ENCODE data around the gene CHST12. TPM values are rescaled to one million over a fixed set of nuclear protein-coding genes. Genes with fewer than 3 reads are reported as not detected.

CHST12 gene
- total RNA-seq, 1 donor from 2014 or later = 29.2 TPM

DNA sequence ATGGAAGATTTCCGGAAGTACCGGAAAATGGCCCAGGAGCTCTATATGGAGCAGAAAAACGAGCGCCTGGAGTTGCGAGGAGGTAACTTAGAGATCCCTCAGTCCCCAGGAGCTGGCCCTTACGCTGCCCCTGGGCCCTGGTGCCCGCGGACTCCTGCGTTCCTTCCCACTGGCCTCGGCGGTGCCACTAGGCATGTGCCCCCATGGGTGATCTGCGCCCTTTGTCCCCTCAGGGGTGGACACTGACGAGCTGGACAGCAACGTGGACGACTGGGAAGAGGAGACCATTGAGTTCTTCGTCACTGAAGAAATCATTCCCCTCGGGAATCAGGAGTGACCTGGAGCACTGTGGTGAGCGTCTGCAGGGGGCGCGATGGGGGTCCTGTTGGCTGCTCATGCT is 24.2 kb upstream of the CHST12 start:
- intact Hi-C loops (cut with DNase I) = no loop called here
- Histone ChIP-seq H3K4me1 (no peaks in the 10 kb centered on the region), H3K27ac (no peak overlapping the region), H3K9me3 (no peaks in the 10 kb centered on the region), H3K36me3 (peaks cover 79% of the 10 kb centered on the region), H3K4me3 (no peak overlapping the region), H3K27me3 (ENCODE audit: low read depth) (no peaks in the 10 kb centered on the region)
- ATAC-seq (no peak), DNase-seq (no peak)
- TF ChIP-seq, protein P1, sequence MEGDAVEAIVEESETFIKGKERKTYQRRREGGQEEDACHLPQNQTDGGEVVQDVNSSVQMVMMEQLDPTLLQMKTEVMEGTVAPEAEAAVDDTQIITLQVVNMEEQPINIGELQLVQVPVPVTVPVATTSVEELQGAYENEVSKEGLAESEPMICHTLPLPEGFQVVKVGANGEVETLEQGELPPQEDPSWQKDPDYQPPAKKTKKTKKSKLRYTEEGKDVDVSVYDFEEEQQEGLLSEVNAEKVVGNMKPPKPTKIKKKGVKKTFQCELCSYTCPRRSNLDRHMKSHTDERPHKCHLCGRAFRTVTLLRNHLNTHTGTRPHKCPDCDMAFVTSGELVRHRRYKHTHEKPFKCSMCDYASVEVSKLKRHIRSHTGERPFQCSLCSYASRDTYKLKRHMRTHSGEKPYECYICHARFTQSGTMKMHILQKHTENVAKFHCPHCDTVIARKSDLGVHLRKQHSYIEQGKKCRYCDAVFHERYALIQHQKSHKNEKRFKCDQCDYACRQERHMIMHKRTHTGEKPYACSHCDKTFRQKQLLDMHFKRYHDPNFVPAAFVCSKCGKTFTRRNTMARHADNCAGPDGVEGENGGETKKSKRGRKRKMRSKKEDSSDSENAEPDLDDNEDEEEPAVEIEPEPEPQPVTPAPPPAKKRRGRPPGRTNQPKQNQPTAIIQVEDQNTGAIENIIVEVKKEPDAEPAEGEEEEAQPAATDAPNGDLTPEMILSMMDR (IDR thresholded peaks at IDR 0.05) = no peak

DNA sequence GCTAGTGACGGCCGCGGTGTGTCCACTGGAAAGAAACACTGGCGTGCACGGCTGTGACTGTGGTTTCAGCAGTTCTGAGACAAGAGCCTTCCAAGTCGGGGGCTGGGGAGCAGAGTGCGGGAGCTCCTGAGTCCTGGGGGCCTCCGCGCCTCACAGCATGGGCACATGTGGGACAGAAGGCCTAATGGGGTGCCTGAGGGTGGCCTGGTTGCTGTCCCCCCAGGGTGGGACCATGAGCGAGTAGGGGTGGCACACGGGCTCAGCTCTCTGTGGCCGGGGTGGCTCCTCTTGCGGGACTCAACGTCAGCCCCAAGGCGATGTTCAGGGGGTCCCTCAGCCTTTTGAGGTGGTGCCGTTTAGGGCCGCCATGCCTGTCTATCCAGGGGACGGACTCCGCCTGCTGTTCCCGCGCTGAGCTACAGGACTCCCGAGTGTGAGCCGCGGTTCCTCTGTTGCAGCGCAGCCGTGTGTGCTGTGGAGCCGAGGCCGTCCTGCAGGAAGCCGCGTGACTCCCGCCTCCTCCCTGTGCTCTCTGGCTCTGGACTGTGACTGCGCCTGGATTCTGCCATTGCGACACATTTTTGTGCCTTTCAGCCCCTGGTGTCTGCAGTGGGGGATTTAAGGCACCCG is 23.5 kb upstream of the CHST12 start:
- H3K27me3 ChIP-seq (ENCODE audit: low read depth) = no peaks in the 10 kb centered on the region
- TF ChIP-seq, protein P1 (IDR thresholded peaks at IDR 0.05) = no peak
- H3K27ac ChIP-seq = no peak overlapping the region
- ATAC-seq (no peak), DNase-seq (no peak)
- H3K4me3 ChIP-seq = no peak overlapping the region
- intact Hi-C loops (cut with DNase I) = no loop called here
- no peaks in the 10 kb centered on the region for H3K4me1 ChIP-seq
- peaks cover 71% of the 10 kb centered on the region for H3K36me3 ChIP-seq
- H3K9me3 ChIP-seq = no peaks in the 10 kb centered on the region

DNA sequence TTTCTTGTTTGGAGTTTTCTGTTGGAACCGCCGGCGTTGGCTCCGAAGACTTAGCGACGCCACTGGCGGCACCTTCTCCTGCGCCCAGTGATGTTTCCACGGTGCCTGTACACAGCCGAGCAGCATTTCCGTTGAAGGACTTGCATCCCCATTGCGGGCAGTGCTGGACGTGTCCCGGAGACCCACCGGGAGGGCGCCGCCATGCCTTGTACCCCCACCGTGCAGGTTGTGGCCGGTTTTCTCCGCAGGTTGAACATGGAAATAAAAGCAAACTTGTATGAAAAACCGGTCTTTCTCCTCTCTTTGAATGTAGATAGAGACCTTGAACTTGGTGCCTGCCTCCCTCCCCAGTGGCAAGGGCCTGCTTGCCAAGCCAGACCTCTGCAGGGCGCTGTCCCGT is 22.9 kb upstream of the CHST12 start:
- TF ChIP-seq, protein P1 (IDR thresholded peaks at IDR 0.05) = no peak
- no peak overlapping the region for H3K4me3 ChIP-seq
- ATAC-seq = no peak
- no peaks in the 10 kb centered on the region for H3K27me3 ChIP-seq (ENCODE audit: low read depth)
- intact Hi-C loops (cut with DNase I) = no loop called here
- no peak overlapping the region for H3K27ac ChIP-seq
- no peaks in the 10 kb centered on the region for H3K4me1 ChIP-seq
- DNase-seq = no peak
- H3K36me3 ChIP-seq = peaks cover 66% of the 10 kb centered on the region
- H3K9me3 ChIP-seq = no peaks in the 10 kb centered on the region

DNA sequence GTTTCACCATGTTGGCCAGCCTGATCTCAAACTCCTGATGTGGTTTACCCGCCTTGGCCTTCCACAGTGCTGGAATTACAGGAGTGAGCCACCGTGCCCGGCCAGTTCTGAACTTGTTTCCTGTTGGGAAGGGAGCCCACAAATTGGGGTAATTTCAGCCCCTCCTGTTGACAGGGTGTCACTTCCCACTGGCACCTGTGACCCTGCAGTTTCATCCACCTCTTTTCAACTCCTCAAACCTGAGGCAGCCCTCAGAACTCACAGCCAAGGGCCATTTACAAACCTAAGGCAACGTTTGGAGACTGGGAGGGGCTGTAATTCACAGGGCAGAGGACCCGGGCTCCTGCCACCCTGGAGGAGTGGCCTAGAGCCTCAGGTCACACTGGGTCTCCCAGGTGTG is 22.2 kb upstream of the CHST12 start:
- no peak overlapping the region for H3K4me3 ChIP-seq
- ATAC-seq = no peak
- peaks cover 58% of the 10 kb centered on the region for H3K36me3 ChIP-seq
- no peaks in the 10 kb centered on the region for H3K9me3 ChIP-seq
- H3K4me1 ChIP-seq = no peaks in the 10 kb centered on the region
- no peak for DNase-seq
- intact Hi-C loops (cut with DNase I) = no loop called here
- no peaks in the 10 kb centered on the region for H3K27me3 ChIP-seq (ENCODE audit: low read depth)
- no peak overlapping the region for H3K27ac ChIP-seq
- TF ChIP-seq, protein P1 (IDR thresholded peaks at IDR 0.05) = no peak

DNA sequence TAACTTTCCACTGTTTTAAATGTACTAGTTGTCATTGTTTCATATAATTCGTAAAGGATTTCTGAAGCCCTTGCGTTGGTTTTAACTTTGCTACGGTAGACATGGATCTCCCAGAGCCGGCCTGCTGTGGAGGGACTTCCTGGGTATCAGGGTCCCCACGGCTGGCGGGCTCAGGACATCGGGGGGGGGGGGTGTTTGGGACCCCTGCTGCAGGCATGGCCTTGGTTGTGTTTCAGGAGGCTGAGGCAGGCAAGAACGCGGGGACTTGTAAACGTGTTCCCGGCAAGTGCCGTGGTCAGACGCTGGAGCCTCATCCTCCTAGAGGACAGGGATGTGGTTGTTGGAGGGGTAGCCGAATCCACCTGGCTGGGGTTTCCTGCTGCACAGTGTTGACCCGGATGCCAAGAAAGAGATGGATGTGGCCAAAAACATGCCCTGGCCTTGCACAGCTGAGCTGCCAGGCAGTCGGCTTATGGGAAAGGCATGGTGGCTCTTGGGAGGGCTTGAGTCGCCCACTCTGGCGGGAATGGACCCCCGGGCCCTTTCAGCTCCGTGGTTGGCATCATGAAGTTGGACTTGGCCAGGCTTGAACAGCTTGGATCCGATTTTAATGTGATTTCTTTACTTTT is 21.4 kb upstream of the CHST12 start:
- DNase-seq = no peak
- H3K4me1 ChIP-seq = no peaks in the 10 kb centered on the region
- no peak for ATAC-seq
- H3K9me3 ChIP-seq = no peaks in the 10 kb centered on the region
- H3K27ac ChIP-seq = no peak overlapping the region
- TF ChIP-seq, protein P1 (IDR thresholded peaks at IDR 0.05) = no peak
- H3K36me3 ChIP-seq = peaks cover 51% of the 10 kb centered on the region
- H3K4me3 ChIP-seq = no peak overlapping the region
- intact Hi-C loops (cut with DNase I) = no loop called here
- H3K27me3 ChIP-seq (ENCODE audit: low read depth) = no peaks in the 10 kb centered on the region
